GM19023 (cell line): Measurements from ENCODE around the gene HMCN1.
"Not testable (repeated sequence)": the region's sequence is repeated elsewhere in the genome, so short reads cannot be mapped to it uniquely, and the experiment has no call there.

Source experiments
- ATAC-seq: cut with Tn5 transposase; IDR thresholded peaks from one replicate; pipeline ENCODE4 v1.9.1; 2021; ENCODE audit warnings: mild to moderate bottlenecking, moderate library complexity; ENCODE audit not compliant: unreplicated experiment

HMCN1 gene

GRCh38 chr1:185739967-185740366 lies 5.8 kb downstream of the HMCN1 start:
- peak; percentile 58 for ATAC-seq

DNA sequence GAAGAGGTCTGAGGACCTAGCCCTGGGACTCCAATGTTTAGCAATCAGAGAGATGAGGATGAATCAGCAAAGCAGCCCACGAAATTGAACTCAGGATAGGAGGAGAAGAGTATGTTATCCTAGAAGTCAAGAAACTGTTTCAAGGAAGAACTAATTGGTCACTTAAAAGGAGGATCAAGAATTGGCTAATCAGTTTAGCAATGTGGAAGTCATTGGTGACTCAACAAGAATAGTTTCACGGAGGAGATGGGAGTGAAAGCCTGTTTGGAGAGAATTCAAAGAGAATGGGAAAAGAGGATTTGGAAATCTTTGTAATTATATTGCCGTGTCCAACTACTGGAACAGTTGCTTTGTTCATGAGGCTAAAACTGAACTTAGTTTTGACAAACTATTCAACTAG lies 7.4 kb downstream of the HMCN1 start:
- ATAC-seq = no peak

DNA sequence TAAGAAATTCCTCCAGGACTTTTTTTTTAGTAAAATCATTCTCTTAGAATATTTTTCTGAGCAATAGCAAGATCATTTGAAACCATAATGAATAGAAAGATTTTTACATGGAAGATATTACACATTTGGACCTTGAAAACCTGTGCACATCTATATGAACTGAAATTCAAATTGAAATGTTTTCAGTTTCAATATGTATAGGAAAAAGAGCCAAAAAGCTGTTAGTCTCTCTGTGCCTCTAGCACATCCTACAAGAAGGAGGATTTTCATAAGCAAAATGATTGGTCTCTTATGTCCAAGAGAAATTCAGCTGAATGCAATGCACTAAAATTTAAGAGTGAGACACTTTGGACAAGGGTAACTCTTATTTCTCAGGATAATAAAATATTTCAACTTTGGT lies 8.2 kb downstream of the HMCN1 start:
- ATAC-seq = no peak

DNA sequence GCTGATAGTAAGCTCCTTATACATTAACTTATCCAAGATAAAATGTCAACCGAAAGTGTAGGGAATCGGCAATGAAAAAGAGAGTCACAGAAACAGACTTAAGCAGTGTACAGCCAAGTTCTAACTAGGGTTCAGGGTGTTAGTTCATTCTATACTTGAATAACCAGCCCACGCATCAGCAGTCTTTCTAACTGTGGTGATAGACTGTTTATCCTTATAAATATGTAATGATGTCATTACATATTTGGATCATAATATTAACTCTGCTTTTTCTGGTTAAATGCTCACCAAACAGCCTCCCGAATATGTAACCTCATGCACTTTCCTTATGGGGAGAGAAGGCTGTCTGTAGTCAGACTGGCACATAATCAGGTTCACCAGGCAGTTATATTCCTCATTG lies 11.0 kb downstream of the HMCN1 start:
- no peak for ATAC-seq

DNA sequence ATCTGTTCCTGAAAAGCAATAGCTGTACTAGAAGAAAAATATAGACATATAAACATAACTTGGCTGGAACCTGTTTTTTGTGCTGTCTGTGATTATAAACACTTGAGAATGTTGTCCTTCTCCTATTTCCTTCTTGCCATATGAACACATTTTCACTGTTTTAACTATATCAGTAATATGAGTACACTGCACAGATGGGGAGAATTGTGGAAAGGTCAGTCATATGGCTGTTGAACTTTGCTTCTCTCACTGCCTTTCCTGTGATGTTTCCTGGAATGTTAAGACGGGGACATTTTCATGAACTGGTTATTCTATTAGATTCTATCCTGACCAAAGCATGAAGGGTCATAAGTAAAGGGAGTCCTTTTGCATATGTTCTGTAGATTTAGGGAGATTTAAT lies 24.9 kb downstream of the HMCN1 start:
- ATAC-seq = no peak

DNA sequence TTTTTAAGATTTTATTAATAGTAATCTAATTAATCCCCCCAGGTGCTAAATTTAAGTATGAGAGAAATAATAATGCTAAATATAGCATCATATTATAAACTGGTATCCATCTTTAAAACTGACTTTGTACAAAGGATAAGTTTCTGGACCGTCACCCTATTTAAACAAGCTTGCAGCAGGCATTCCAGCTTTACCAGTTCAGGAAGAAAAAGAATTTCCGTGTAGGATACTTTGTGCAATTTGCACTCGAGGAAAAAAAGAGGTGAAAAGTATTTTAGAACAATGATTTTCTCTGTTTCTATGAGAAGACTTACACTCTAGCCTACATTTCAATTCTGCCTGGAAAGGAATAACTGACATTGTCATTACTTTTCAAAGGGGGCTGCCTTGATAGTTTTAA lies 27.6 kb downstream of the HMCN1 start:
- ATAC-seq = no peak

DNA sequence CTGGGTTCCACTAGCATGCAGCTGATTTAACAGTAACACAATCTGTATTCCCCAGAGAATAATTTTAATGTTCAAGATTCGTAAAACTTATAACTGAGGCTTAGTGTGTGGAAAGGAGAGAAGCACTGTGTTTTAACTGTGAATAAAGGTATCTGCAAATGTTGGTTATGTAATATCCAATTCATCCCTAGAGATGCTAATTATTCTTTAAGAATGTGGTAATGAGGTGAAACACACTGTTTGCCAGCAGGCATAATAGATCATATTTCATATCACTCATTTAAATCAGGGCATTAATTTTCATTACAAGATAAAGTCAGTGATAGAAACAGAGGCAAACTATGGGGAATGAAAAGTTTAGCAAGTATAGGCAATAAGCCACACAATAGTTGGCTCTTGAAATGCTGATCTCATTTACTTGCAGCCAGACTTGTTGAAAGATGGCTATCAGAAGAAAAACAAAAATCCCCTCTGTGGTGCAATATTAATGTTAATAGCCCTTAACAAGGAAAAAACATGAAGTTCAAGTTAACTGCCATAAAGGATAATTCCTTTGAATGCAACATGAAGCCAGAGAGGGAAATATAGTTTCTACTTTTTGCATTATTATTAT lies 33.4 kb downstream of the HMCN1 start:
- ATAC-seq = no peak

- no peak for ATAC-seq
These were observed 34.2 kb downstream of the HMCN1 start for GRCh38 chr1:185768371-185768770.

- no peak for ATAC-seq
These were observed 34.9 kb downstream of the HMCN1 start for GRCh38 chr1:185769136-185769535.

GRCh38 chr1:185774394-185774793 lies 40.2 kb downstream of the HMCN1 start:
- ATAC-seq = no peak

- ATAC-seq = no peak
These were observed 41.3 kb downstream of the HMCN1 start for GRCh38 chr1:185775501-185775900.

DNA sequence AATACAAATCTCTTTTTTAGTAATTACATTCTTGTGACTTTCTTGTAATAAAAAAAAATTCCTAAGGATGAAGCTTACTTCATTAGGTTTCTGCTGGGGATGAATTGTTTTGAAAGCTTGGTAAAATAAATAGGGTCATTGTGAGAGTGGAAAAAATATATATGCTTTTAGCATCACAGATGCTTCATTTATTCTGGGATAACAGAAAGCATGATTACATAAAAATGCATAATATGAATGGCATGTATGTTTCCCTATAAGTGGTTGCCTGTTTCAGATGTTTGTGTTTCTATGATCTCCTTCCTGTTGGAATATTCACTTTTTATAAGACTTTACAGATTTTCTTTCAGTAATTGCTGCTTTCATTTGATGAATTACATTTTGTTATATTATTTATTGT lies 42.3 kb downstream of the HMCN1 start:
- ATAC-seq = no peak

GRCh38 chr1:185783860-185784259 lies 49.7 kb downstream of the HMCN1 start:
- ATAC-seq = not testable (repeated sequence)

- no peak for ATAC-seq
These were observed 51.4 kb downstream of the HMCN1 start for GRCh38 chr1:185785586-185785985.

DNA sequence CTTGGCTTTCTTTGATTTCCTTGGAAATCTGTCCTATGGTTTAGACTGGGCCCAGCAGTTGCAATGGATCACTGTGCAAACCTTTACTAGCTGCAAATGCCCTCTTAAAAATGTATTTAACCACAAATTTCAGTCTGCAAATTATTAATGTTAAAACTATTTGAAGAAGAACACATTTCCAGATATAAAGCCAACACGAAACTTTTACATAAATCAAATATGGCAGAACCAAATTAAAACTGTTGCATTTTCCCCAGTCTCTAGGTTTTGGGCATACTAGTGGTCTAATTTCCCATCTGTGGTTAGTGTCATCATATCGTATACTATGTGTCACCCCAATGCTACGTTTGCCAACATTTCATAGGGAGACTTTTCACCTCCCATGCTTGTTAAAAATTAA lies 52.3 kb downstream of the HMCN1 start:
- no peak for ATAC-seq

GRCh38 chr1:185787238-185787637 lies 53.0 kb downstream of the HMCN1 start:
- ATAC-seq = no peak

DNA sequence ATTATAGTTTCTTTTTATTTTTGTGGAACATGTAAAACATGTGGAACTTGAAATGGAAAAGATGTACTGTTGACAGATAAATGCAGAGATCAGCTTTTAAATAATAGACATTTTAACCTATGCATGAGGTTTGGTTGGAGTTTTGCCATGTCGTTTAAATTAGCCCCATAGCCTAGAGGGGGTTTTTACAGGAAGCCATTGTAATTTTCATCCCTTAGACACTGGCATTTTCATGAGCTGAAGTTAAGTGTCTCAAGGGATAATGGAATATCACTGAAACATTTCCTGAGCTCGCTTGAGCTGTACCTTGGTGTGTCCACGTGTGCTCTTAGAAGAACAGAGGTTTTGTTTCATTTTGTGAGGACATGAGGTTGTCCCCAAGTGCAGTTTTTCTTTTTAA lies 54.2 kb downstream of the HMCN1 start:
- ATAC-seq = no peak

GRCh38 chr1:185789501-185790193 lies 55.5 kb downstream of the HMCN1 start:
- no peak for ATAC-seq

DNA sequence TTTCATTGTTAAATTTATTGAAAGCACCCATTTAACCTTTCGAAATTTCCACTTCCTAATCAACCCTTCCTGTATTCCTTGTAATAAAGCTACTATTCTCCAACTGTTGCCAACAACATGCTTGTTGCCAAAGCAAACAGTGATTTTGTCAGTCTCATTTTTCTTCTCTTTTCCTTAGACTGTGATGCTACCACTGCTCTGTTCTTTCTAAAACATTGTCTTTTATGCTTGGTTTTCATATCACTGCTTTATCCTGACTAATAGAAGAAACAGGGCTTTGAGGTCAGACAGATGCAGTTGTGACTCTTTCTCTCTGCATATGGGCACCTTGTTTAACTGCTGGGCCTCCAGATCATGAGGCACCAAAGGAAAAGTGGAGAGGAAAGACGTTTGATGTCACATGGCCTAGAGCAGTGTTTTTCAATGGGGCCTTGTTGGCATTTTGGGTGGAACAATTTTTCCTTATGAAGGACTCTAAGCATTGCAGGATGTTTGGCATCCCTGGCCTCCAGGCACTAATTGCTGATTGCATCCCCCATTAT lies 56.1 kb downstream of the HMCN1 start:
- ATAC-seq = no peak

DNA sequence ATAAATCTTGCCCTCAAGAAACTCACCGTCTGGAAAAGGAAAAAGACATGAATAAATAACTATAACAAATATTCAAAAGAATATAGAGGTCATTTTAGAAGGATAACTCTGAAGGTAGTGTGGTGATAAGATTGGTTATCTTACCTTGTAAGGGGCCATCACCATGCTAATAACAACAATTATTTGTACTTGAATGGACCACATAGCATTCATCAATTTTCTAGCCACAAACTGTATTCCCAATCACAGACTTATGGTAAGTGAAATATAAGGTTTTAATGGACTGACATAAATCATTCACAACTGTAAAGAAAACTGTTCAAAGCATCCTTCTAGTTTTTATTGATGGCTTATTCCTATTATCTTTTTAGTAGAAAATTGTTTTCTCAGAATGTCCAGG lies 57.8 kb downstream of the HMCN1 start:
- ATAC-seq = no peak

GRCh38 chr1:185794495-185794894 lies 60.3 kb downstream of the HMCN1 start:
- ATAC-seq = not testable (repeated sequence)

DNA sequence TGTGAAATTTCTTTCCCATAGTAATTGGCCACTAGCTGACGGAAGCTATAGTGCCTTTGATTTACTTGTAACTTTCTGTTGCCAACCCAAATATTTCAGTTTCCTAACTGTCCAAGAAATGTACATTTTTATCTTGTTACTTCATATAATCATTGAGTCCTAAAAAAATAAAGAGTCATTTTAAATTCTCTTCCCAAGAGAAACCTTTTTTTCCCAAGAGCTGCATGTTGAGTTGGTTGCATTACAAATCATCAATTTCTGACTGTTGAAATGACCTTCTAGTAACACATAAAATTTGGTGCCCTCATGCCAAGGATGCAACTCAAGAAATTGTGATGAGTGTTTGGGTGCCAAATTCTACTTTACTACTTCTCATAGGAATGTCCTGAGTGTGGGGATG lies 61.0 kb downstream of the HMCN1 start:
- no peak for ATAC-seq

- no peak for ATAC-seq
These were observed 64.3 kb downstream of the HMCN1 start for GRCh38 chr1:185798505-185798904.
